PC-9 (cell line): ENCODE measurements around the gene TBC1D22A. TPM values are rescaled to one million over a fixed set of nuclear protein-coding genes. Genes with fewer than 3 reads are reported as not detected.

ENCODE experiments used
- BruUV-seq: library from RNA; stranded (reverse); fragments of 400-500 nt; replicated peaks from 2 replicates; lab custom pipeline; 2021; lab: Mats Ljungman, UMichigan
- CTCF ChIA-PET: fragments of 300-600 bp; sonication (Branson Sonifier 250); formaldehyde crosslinking; loops from one replicate; lab custom pipeline; 2022; ENCODE audit warnings: antibody characterized with exemption; lab: Charles Lee
- POLR2A ChIA-PET: fragments of 300-600 bp; sonication (Branson Sonifier 250); formaldehyde crosslinking; loops from one replicate; lab custom pipeline; 2022; ENCODE audit warnings: antibody characterized with exemption; ENCODE audit not compliant: unreplicated experiment; lab: Charles Lee
- DNase-seq, 2 experiments: peaks; one replicate each; pipeline versions ENCODE4 v3.0.0 to v3.0.0-alpha.2; 2015 to 2022; ENCODE audit warnings: mixed read lengths in 1 of 2
- H2AFZ ChIP-seq: fragments of 200-600 bp; sonication (generic); 2 replicates; pipeline ENCODE4 v1.8.1; 2017; ENCODE audit warnings: antibody characterized with exemption
- H3F3A ChIP-seq: fragments of 200-600 bp; sonication (generic); 2 replicates; pipeline ENCODE4 v1.8.1; 2017; ENCODE audit warnings: antibody characterized with exemption, mild to moderate bottlenecking, low read depth; ENCODE audit not compliant: insufficient read depth
- H3K27ac ChIP-seq: fragments of 200-600 bp; sonication (generic); 2 replicates; pipeline ENCODE4 v1.6.1; 2016; ENCODE audit warnings: mixed run types
- H3K27me3 ChIP-seq: fragments of 200-600 bp; sonication (generic); 2 replicates; pipeline ENCODE4 v1.6.1; 2016; ENCODE audit warnings: low read depth, mixed run types; ENCODE audit not compliant: insufficient read depth
- H3K36me3 ChIP-seq: fragments of 200-600 bp; sonication (generic); 2 replicates; pipeline ENCODE4 v1.6.1; 2016; ENCODE audit warnings: low read depth, mixed run types
- H3K4me1 ChIP-seq: fragments of 200-600 bp; sonication (generic); replicated peaks from 2 replicates; pipeline ENCODE4 v1.6.1; 2016; ENCODE audit warnings: mixed run types; ENCODE audit not compliant: insufficient read depth
- H3K4me2 ChIP-seq: fragments of 200-600 bp; sonication (generic); 2 replicates; pipeline ENCODE4 v1.6.1; 2017; ENCODE audit warnings: mixed run types
- H3K4me3 ChIP-seq: fragments of 200-600 bp; sonication (generic); 2 replicates; pipeline ENCODE4 v1.6.1; 2016; ENCODE audit warnings: mixed run types
- H3K79me2 ChIP-seq: fragments of 200-600 bp; sonication (generic); 2 replicates; pipeline ENCODE4 v1.6.1; 2017; ENCODE audit warnings: low read depth, mixed run types
- H3K9me2 ChIP-seq: fragments of 200-600 bp; sonication (generic); 2 replicates; pipeline ENCODE4 v1.8.1; 2017; ENCODE audit warnings: mild to moderate bottlenecking; ENCODE audit not compliant: insufficient read depth
- H3K9me3 ChIP-seq: fragments of 200-600 bp; sonication (generic); 2 replicates; pipeline ENCODE4 v1.8.1; 2016; ENCODE audit warnings: low read depth; ENCODE audit not compliant: insufficient read depth
- H4K20me1 ChIP-seq: fragments of 200-600 bp; sonication (generic); 2 replicates; pipeline ENCODE4 v1.8.1; 2017; ENCODE audit not compliant: insufficient read depth
- CTCF ChIP-seq: fragments of 200-600 bp; sonication (generic); conservative IDR thresholded peaks from 2 replicates; pipeline ENCODE4 v1.6.1; 2017; ENCODE audit warnings: mixed run types, antibody characterized with exemption, mild to moderate bottlenecking, moderate library complexity
- EZH2 ChIP-seq: fragments of 200-600 bp; sonication (generic); IDR thresholded peaks from 2 replicates; pipeline ENCODE4 v1.8.0; 2017; ENCODE audit warnings: antibody characterized with exemption, low read depth
- intact Hi-C: fragments of 100-400 bp; cut with micrococcal nuclease; formaldehyde crosslinking; loops from one replicate; pipeline ENCODE4 v1.10.0; 2022; ENCODE audit not compliant: unreplicated experiment
- total RNA-seq: library from RNA; stranded (reverse); gene quantifications from 2 replicates; pipeline ENCODE4 v1.2.3, GENCODE V29; 2021

TBC1D22A gene
- total RNA-seq, 1 experiment from 2014 or later: 40.3 TPM

- Histone ChIP-seq H3K4me2 (no peak overlapping the region), H3K27me3 (no peaks in the 10 kb centered on the region), H3K79me2 (no peaks in the 10 kb centered on the region), H3K4me3 (no peak overlapping the region), H4K20me1 (peaks cover 37% of the 10 kb centered on the region), H3K9me3 (no peaks in the 10 kb centered on the region), H3F3A (no peaks in the 10 kb centered on the region), H3K4me1 (no peaks in the 10 kb centered on the region), H3K9me2 (no peaks in the 10 kb centered on the region), H2AFZ (no peak overlapping the region), H3K27ac (no peak overlapping the region), H3K36me3 (no peaks in the 10 kb centered on the region)
- POLR2A ChIA-PET: no interaction called here
- CTCF ChIA-PET: no interaction called here
- TF ChIP-seq EZH2 (no peak), CTCF (no peak)
- DNase-seq: no peak
- BruUV-seq: no TSS peak
- intact Hi-C loops: no loop called here
Observed at GRCh38 chr22:46905415-46905814, 143.0 kb downstream of the TBC1D22A start.

GRCh38 chr22:46905834-46906233 is 143.4 kb downstream of the TBC1D22A start:
- ChIA-PET POLR2A (no interaction called here), CTCF (no interaction called here)
- H3K4me3 ChIP-seq: no peak overlapping the region
- peaks cover 41% of the 10 kb centered on the region for H4K20me1 ChIP-seq
- H3K36me3 ChIP-seq: no peaks in the 10 kb centered on the region
- no peak for TF ChIP-seq EZH2
- no peak for TF ChIP-seq CTCF
- BruUV-seq: no TSS peak
- H3K9me3 ChIP-seq: no peaks in the 10 kb centered on the region
- no peaks in the 10 kb centered on the region for H3F3A ChIP-seq
- H3K27ac ChIP-seq: no peak overlapping the region
- H3K4me1 ChIP-seq: no peaks in the 10 kb centered on the region
- intact Hi-C loops: no loop called here
- no peaks in the 10 kb centered on the region for H3K79me2 ChIP-seq
- H3K9me2 ChIP-seq: no peaks in the 10 kb centered on the region
- DNase-seq: no peak
- H2AFZ ChIP-seq: no peak overlapping the region
- no peaks in the 10 kb centered on the region for H3K27me3 ChIP-seq
- H3K4me2 ChIP-seq: no peak overlapping the region

GRCh38 chr22:46906326-46907045 is 144.0 kb downstream of the TBC1D22A start:
- BruUV-seq: no TSS peak
- intact Hi-C loops: no loop called here
- no peak for DNase-seq
- Histone ChIP-seq H3K4me2 (no peak overlapping the region), H3K4me3 (no peak overlapping the region), H3K4me1 (no peaks in the 10 kb centered on the region), H3K9me2 (no peaks in the 10 kb centered on the region), H3K9me3 (no peaks in the 10 kb centered on the region), H3K27me3 (no peaks in the 10 kb centered on the region), H3F3A (no peaks in the 10 kb centered on the region), H2AFZ (no peak overlapping the region), H3K79me2 (no peaks in the 10 kb centered on the region), H4K20me1 (peaks cover 42% of the 10 kb centered on the region), H3K36me3 (no peaks in the 10 kb centered on the region), H3K27ac (no peak overlapping the region)
- POLR2A ChIA-PET: no interaction called here
- TF ChIP-seq EZH2: no peak
- TF ChIP-seq CTCF: no peak
- CTCF ChIA-PET: no interaction called here
